Ovary (tissue), 3 donors: ENCODE measurements around the gene MYH4.

Source experiments
- CTCF ChIP-seq, 3 donors: fragments of 450-650 bp in 2 of 3; fragments of 200-600 bp in 1 of 3; IDR thresholded peaks; one replicate each; pipeline versions ENCODE4 v1.5.1 to v1.8.0; 2016 to 2022; ENCODE audit warnings: antibody characterized with exemption in 3 of 3, mild to moderate bottlenecking in 1 of 3
- POLR2A ChIP-seq: fragments of 450-650 bp; IDR thresholded peaks from one replicate; pipeline ENCODE4 v1.6.1; 2017; ENCODE audit warnings: antibody characterized with exemption, mild to moderate bottlenecking, moderate library complexity
- donor health status: DM: no; HTN: no; CAD: no.

DNA sequence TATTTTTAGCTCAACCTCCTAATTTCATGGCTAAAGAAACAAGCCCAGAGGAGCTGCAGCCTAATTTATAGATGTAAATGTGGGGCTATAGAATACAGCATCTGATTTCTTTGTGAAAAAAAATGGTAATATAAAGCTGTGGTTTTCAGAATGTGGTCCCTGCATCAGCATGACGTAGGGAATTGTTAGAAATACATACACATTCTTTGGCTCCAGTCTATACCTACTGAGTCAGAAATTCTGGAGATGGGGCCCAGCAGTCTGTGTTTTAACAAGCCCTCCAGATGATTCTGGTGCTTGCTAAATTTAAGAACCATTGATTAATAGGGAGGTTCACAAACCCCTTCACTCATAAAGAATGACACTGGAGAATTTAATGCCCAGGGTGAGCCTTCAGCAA lies 29.5 kb downstream of the MYH4 start:
- TF ChIP-seq CTCF (IDR thresholded peaks at IDR 0.05) = no peak
- no peak for TF ChIP-seq POLR2A
